DMS114 treated with DMSO at 0.1 percent for 48 hours (cell line): ENCODE results near the gene FOXJ1.

Experiments
- DNase-seq: peaks from one replicate; lab custom pipeline; 2025; ENCODE audit not compliant: unreplicated experiment; lab: John Stamatoyannopoulos, UW

Gene FOXJ1

DNA sequence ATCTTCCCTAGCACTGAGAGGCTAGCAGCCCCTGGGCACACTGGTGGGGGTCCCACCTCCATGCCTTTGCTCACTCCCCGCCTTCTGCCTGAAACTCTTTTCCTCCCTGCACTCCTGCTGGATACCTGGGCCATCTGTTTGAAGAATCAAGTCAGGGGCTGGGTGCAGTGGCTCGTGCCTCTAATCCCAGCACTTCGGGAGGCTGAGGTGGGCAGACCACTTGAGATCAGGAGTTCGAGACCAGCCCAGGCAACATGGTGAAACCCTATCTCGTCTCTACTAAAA, 15.7 kb downstream of the FOXJ1 start:
- DNase-seq: no peak

DNA sequence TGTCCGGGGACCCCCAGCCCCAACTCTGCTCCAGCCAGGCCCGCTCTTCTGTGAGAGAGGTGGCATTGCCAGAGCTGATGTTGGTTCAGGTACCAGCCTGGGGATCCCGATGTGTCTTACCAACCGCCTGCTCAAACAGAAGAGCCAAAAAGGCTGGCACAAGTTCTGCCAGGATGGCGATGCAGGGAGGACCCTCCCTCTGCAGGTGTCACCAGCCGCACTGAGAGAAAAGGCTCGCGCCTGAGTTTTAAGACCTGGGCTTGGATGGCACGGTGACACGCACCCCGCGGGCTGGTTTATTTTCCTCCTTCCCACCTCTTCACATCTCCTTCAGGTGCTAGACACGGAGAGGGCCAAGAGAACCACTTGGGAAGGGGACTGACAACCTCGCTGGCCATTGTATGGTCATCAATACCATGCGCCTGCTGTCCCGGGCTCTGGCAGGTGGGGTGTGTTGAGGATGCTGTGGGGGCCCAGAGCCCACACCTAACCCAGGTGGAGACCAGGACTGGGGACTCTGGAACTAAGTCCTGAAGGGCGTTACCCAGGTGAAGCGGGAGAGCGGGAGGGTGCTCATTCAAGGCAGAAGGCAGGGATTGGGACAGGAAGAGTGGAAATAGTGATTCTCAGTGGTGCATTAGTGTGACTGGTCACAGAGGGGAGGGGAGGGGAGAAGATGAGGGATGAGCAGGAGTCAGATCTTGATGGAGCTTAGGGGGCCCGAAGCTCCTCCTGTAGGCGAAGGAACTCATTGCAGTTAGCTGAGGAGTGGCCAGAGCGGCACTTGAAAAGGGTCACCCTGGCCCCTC, 16.3 kb downstream of the FOXJ1 start:
- no peak for DNase-seq

DNA sequence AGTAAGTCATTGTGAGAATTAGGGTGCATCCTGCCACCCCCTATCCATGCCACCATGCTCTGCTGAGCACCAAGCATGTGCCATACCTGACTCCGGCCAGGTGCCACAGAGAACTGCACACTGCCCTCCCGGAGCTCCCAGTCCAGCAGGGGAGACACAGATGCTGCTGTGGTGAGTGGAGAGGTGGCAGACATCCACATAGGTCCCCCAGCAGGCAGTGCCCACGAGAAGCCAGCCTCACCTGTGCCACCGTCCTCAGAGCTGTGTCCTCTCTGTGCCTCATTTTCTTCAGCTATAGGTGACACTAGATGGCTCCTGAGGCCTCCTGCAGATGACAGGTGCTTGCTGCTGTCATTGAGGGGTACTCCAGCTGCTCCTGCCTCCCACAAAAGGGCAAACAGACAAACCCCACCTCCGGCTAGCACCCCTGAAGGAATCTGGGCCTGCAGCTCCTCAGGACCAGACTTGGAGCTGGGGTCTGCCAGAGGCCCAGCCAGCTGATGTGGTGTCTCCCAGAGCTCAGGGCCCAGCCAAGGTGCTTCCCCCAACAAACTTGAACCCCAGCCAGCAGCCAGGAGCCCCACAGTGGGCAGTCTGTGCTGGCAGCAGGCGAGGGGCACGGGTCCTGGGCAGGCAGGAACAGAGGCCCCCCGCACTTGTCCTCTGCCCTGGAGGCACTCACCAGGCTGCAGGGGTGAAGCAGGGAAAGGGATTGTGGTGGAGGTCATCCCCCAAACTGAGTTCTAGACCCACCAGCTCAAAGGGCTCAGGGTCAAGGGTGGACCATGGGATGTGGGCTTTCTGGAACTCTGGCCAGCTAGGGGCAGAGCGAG, 17.1 kb downstream of the FOXJ1 start:
- DNase-seq: no peak

DNA sequence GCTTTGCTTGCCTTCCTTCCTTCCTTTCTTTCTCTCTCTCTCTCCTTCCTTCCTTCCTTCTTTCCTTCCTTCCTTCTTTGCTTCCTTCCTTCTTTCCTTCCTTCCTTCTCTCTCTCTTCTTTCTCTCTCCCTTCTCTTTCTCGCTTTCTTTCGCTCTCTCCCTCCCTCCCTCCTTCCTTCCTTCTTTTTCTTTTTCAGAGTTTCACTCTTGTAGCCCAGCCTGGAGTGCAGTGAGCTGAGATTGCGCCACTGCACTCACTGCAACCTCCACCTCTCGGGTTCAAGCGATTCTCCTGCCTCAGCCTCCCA, 17.9 kb downstream of the FOXJ1 start:
- no peak for DNase-seq

DNA sequence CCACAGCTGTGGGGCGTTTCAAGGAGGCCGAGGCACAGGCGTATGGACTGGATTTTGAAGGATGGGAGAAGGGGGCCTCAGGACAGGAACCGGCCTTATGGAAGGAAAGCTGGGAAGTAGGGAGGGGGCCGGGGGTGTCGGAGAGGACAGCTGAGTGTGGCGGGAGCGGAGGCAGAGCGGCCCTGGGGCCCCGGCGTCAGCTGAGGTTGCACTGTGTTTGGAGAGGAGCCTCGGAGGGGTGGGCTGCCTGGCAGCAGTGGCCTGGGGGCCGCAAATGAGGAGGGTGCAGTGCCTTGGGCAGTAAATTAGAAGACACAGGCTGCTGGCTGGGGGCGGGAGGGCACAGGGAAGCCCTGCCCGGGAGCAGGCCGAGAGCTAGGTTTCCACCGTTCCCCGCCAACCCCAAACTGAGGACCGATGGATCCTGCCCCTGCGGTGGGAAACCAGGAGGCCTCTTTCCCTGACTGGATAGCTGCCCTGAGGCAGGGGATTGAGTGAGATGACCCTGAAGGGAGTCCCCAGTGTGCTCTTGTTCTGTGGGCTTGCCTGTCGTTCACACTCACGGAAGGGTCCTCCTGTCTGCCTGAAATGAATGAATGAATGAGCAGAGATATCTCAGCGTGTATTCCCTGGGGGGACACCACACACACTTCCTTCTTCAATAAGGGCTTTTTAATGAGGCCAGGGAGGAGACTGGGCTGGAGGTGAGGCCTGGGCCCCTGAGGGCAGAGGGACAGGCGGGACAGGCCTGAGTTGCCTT, 18.4 kb downstream of the FOXJ1 start:
- no peak for DNase-seq

DNA sequence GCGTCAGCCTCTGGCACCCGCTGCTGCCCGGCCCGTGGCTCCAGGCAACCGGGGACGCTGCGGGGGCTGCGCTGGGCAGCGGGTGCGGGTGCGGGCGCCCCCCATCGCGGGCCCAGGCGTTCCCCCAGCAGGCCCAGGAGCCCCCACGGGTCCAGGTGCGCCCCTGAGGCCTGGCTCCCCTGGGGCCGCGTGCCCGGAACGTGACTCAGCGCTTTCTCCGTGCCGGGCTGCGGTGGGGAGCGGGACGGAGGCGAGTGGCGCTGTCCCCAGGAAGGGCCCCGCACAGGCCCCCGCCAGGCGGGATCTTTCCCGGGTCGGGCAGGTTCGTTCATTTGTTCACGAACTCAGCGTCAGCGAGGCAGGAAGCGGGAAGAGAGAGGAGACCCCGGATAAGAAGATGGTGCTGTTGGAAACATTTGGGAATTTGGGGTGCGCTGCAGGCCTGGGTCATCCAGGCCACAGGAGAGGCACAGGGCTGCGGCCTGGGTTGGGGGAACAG, 19.1 kb downstream of the FOXJ1 start:
- no peak for DNase-seq

DNA sequence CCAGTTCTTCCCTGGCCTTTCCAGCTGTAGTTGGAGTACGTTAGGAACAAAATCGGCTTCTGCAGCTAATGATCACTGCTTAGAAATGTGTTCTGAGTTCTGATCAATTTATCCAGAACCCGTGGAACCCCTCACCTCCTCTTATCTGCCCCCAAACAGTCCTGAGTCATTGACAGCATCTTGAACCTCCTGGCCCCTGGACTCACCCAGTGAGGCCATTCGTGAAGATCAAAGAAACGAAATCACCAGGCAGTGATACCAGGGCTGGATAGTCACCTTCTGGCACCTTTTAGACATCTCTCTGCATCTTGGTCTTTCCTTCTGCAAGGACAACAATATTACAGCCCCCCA, 20.4 kb downstream of the FOXJ1 start:
- DNase-seq: no peak

DNA sequence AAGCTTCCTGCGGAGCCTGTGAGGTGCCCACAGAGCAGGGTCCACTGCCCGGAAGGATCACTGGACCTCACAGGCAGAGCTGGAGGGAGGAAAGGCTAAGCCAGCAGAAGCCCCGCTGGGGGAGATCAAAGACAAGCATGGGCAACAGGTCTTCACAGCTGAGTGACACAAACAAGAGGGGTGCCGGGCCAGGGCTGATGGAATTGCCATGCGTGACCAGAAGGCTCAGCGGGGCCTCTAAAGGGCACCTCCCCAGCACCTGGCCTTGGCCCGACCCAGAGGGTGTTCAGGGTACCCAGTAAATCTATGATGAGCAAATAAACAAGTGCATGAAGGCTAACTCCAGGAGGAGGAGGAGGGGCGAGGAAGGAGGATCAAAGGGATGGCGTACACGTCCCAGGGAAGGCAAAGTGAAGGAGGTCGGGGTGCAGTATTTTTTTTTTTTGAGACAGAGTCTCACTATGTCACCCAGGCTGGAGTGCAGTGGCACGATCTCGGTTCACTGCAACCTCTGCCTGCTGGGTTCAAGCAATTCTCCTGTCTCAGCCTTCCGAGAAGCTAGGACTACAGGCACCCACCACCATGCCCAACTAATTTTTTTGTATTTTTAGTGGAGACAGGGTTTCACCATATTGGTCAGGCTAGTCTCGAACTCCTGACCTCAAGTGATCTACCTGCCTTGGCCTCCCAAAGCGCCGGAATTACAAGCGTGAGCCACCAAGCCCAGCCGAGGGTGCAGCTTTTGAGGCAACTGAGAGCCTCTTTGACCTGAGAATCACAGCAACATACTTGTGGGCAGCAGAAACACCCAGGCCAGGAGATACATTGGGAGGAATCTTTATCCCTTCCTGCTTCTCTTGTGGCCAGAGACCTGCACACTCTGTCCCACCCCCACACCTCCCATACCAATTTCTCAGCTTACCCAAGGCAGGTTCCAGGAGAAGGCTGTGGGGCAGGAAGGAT, 21.4 kb downstream of the FOXJ1 start:
- no peak for DNase-seq

DNA sequence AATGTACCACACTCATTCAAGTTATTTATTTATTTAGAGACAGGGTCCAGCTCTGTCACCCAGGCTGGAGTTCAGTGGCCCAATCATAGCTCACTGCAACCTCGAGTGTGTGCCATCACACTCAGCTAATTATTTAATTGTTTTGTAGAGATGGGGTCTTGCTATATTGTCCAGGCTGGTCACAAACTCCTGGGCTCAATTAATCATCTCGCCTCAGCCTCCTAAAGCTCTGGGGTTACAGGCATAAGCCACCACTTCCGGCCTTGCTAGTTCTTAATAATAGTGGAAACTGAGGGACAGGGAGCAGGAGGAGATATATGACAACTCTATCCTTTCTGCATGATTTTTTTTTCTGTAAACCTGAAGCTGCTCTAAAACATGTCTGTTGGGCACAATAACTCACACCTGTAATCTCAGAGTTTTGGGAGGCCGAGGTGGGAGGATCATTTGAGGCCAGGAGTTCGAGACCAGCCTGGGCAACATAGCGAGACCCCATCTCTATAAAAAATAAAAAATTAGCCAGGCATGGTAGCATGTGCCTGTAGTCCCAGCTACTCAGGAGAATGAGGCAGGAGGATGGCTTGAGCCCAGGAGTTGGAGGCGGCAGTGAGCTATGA, 25.8 kb downstream of the FOXJ1 start:
- no peak for DNase-seq

DNA sequence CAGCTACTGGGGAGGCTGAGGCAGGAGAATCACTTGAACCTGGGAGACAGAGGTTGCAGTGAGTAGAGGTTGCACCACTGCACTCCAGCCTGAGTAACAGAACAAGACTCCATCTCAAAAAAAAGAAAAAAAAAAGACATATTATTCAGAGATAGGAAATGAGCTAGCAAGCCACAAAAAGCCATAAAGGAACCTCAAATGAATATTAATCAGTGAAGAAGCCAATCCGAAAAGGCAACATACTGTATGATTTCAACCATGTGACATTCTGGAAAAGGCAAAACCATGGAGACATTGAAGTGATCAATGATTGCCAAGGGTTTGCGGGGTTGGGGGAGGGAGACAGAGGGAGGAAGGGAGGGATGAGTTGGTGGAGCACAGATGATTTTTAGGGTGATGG, 29.1 kb downstream of the FOXJ1 start:
- DNase-seq: no peak

DNA sequence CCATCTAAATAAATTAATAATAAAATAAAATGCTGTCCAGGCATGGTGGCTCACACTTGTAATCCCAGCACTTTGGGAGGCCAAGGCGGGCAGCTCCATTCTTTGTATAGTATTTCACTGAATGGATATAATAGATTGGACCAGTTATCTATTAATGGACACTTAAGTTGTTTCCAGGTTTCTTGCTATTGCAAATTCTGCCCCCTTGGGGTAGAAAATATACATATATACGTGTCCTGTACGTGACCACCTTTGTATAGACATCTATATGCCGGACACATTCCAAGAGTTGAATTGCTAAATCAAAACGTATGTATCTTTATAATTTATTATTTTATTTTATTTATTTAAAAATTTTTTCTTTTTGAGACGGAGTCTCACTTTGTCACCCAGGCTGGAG, 33.5 kb downstream of the FOXJ1 start:
- DNase-seq: no peak

DNA sequence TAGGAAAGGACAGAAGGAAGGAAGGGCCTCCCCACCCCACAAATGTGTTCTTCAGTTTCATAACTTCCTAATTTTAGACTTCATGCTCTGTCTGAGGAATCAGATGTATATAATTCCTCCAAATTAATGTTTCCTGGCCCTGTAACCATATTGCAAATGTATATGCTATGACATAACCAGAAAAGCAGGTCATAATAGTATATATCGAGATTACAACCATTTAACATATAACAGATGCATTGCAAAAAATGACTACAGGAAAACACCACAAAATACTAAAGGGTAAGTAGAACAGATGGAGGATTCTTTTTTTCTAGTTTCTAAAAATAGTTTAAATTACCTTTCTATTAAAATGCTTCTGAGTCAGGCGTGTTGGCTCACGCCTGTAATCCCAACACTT, 34.3 kb downstream of the FOXJ1 start:
- no peak for DNase-seq

DNA sequence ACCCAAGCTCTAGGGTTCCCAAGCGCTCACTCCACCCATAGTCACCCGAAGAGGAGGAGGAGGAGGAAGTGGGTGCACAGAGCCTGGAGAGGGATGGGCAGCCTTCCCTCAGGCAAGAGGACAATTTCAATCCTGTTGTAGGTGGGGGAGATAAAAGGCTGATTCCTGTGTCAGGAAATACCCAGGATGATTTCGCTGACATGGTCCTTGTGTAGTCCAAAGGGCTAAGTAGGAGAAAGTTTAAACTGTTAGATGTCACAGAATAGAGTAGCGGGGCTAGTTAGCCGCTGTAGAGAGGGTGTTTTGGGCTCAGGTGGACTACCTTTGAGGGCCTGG, 36.2 kb downstream of the FOXJ1 start:
- DNase-seq: no peak

DNA sequence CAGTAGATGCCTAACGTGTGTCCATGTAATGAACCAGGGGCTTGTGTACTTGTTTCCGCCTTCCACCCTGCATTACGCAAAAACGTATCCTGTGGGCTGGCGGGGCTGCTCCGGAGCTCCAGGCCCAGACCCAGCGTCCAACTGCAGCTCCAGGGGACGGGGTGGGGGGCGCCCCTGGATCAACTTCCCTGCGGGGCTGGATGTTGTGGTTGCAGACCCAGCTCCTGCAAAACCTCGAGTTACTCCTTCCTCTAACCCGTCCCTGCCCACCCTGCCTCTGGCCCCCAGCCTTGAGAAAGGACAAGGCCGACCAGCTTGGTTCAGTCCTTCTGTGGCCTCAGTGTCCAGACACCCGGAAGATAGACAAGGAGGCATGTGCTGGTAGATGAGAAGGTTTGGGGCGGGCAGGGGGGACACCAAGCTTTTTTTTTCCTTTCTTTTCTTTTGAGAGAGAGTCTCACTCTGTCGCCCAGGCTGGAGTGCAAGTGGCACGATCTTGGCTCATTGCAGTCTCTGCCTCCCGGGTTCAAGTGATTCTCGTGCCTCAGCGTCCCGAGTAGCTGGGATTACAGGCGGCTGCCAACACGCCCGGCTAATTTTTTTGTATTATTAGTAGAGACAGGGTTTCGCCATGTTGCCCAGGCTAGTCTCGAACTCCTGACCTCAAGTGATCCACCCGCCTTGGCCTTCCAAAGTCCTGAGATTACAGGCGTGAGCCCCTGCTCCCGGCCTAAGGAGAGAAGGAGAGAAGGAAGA, 36.7 kb downstream of the FOXJ1 start:
- no peak for DNase-seq

DNA sequence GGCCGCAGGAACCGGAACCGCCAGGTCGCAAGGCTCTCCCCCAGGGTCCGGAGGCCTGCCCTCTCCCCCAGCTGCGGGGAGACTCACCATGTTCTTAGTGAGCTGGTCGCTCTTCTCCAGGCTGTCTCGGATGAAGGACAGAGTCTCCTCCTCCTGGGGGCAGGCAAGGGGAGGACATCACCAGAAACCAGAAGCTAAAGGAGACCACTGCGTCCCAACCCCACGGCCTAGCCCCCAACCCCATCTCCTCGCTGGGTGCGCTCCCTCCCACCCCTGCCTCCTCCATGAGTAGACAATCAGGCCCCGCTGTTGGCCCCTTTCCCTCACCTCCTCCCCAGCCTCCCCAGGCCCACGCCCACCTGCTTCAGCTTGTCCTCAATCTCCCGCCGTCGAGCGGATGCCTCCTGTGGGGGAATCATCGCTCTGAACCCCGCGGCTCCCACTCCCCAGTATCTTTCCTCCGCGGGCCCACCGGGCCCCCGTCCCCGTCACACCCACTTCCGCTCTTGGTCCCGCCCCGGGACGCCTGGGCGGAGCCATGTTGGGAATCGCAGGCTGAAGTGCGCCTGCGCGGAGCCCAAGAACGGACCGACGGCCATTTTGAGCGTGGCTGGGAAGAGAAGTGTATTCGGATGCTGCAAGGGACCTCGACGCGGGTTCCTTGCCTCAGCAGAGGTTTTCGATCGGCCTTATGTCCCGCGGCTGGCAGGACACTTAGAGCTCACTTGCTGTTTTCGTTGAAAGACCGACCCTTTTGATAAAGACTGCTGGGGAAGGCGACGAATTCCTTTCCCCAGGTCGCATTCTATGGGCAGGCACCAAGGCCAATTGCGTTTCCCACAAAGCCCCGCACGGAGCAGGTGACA, 37.5 kb downstream of the FOXJ1 start, which contains the start of gene EXOC7:
Gene EXOC7, minus strand, starts transcription at position 514 of the 866 bp plus-strand sequence. Its CDS starts 95 bp downstream, at position 419.
- peak; percentile 82 for DNase-seq

DNA sequence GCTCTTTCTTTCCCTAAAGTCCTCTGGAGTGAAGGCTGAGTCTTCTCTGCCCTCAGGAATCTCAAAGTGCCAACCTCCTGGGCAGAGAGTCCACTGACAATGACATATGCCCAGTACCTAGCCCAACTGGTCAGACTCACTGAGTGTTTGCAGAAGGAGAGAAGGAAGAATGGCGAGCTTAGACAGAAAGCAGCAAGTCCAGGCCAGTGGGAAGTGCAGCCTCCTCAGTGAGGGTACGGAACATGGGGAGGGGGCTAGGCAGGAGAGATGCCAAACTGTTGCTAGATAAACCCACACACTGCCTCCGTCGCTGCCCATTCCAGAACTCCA, 38.1 kb downstream of the FOXJ1 start:
- no peak for DNase-seq

DNA sequence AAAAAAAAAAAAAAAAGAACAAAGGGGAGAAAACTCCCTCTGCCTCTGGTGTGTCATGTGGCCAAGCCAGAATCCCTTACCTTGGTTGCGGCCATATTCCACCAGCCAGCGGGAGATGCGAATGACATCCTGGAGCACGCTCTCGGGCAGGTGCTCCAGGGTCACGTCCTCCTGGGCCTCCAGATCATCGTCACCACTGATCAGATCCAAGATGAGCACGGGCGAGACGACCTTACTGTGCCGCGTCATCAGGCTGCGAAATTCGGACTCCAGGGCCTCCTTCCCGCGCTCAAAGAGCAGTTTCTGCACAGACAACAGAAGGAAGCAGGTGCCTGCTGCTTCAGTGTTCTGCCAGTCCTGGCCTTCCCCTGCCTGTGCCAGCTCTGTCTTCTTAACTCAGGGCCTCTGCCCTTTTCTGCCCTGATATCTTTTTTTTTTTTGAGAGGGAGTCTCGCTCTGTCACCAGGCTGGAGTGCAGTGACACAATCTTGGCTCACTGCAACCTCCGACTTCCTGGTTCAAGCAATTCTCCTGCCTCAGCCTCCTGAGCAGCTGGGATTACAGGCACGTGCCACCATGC, 43.2 kb downstream of the FOXJ1 start:
- no peak for DNase-seq

DNA sequence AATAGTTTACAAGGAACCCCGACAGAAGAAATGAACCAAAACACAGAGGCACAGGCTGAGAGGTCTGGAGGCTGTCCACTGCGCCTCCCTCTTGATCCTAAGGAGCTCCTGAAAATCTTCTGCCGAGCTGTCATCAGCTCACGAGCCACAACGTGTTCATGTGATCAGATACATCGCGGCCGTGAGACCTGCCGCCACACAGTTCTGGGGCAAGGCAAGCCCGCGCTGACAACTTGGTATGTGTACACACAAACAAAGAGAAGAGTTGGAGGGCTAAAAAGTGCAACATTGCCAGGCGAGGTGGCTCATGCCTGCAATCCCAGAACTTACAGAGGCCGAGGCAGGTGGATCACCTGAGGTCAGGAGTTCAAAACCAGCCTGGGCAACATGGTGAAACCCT, 45.1 kb downstream of the FOXJ1 start:
- DNase-seq: no peak

DNA sequence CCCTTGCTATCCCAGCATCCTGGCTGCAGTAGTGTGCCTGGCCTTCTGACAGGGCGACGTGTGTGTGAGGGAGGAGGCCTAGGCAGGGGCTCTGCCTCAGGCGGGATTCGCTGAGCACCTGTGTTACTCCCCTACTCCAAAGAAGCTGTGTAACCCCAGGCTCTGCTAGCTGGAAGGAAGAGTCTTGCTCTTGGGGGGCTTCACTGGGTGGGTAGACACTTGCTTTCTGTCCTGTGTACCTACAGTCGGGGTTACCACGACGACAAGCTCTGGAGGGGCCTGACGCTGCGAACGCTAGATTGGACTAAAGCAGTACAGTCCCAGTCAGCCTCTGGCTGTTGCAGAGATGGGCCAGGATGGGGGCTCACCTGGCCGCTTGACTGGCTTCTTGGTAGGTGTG, 47.0 kb downstream of the FOXJ1 start:
- DNase-seq: no peak
